ENCODE measurements around the gene CCDC171. TPM values are rescaled to one million over a fixed set of nuclear protein-coding genes. Genes with fewer than 3 reads are reported as not detected.
"Not testable (repeated sequence)": the region's sequence is repeated elsewhere in the genome, so short reads cannot be mapped to it uniquely, and the experiment has no call there.

The CCDC171 gene
- total RNA-seq, result 0.87 TPM
- long read RNA-seq, partial matches to known transcripts, result 1 of 1 reads
- long read RNA-seq, other reads (novel, unspliced or antisense), result 0 of 1 reads

GRCh38 chr9:15552636-15553527, at the start of gene CCDC171:
TSS of gene CCDC171 (plus strand) at chr9:15553043. CDS start at chr9:15564089, 11,046 bp downstream.
- peak; percentile 97 for DNase-seq (ENCODE audit: low spot score)

- no peak for DNase-seq (ENCODE audit: low spot score)
Observed at GRCh38 chr9:15505921-15506320, 46.9 kb upstream of the CCDC171 start.

- no peak for DNase-seq (ENCODE audit: low spot score)
Observed at GRCh38 chr9:15509931-15510788, 42.7 kb upstream of the CCDC171 start.

GRCh38 chr9:15510789-15511575, 41.9 kb upstream of the CCDC171 start, which contains the start of gene PSIP1:
TSS of gene PSIP1 (minus strand) at chr9:15510970. CDS start at chr9:15510188, 782 bp downstream.
- DNase-seq (ENCODE audit: low spot score), result peak; percentile 92

GRCh38 chr9:15512204-15512603, 40.6 kb upstream of the CCDC171 start:
- no peak for DNase-seq (ENCODE audit: low spot score)

GRCh38 chr9:15512889-15513288, 40.0 kb upstream of the CCDC171 start:
- DNase-seq (ENCODE audit: low spot score), result no peak

GRCh38 chr9:15513335-15513734, 39.5 kb upstream of the CCDC171 start:
- no peak for DNase-seq (ENCODE audit: low spot score)

GRCh38 chr9:15519831-15520230, 33.0 kb upstream of the CCDC171 start:
- DNase-seq (ENCODE audit: low spot score), result no peak

- no peak for DNase-seq (ENCODE audit: low spot score)
Observed at GRCh38 chr9:15521254-15521653, 31.6 kb upstream of the CCDC171 start.

- no peak for DNase-seq (ENCODE audit: low spot score)
Observed at GRCh38 chr9:15522130-15522755, 30.6 kb upstream of the CCDC171 start.

- no peak for DNase-seq (ENCODE audit: low spot score)
Observed at GRCh38 chr9:15524845-15525455, 27.9 kb upstream of the CCDC171 start.

GRCh38 chr9:15525958-15526357, 26.9 kb upstream of the CCDC171 start:
- no peak for DNase-seq (ENCODE audit: low spot score)

GRCh38 chr9:15527035-15527434, 25.8 kb upstream of the CCDC171 start:
- DNase-seq (ENCODE audit: low spot score), result not testable (repeated sequence)

GRCh38 chr9:15529566-15530324, 23.1 kb upstream of the CCDC171 start:
- DNase-seq (ENCODE audit: low spot score), result no peak

GRCh38 chr9:15531380-15531779, 21.5 kb upstream of the CCDC171 start:
- no peak for DNase-seq (ENCODE audit: low spot score)

- DNase-seq (ENCODE audit: low spot score), result no peak
Observed at GRCh38 chr9:15541872-15542271, 11.0 kb upstream of the CCDC171 start.

GRCh38 chr9:15542624-15543023, 10.2 kb upstream of the CCDC171 start:
- no peak for DNase-seq (ENCODE audit: low spot score)

GRCh38 chr9:15543047-15543813, 9.6 kb upstream of the CCDC171 start:
- no peak for DNase-seq (ENCODE audit: low spot score)

GRCh38 chr9:15549611-15550010, 3.2 kb upstream of the CCDC171 start:
- DNase-seq (ENCODE audit: low spot score), result no peak
